ENCODE results near the gene OBSCN.

OBSCN gene

GRCh38 chr1:228415853-228416216 lies 208.0 kb downstream of the OBSCN start:
- Histone ChIP-seq H2AFZ (ENCODE audit: low read depth, low read length) (no peak overlapping the region), H3K9me3 (ENCODE audit: low read length) (peaks cover 12% of the 10 kb centered on the region), H3K27me3 (ENCODE audit: insufficient read depth, low read length) (no peaks in the 10 kb centered on the region), H3K4me3 (ENCODE audit: low read length) (no peak overlapping the region), H3K4me1 (ENCODE audit: insufficient read depth, low read length) (no peaks in the 10 kb centered on the region), H3K36me3 (ENCODE audit: insufficient read depth, low read length) (peaks cover 2% of the 10 kb centered on the region)

GRCh38 chr1:228416217-228416933 lies 208.5 kb downstream of the OBSCN start, which contains the start of gene TRIM17:
Gene TRIM17 (minus strand): TSS chr1:228416861. CDS start chr1:228415072, 1,789 bp downstream.
- Histone ChIP-seq H3K4me1 (ENCODE audit: insufficient read depth, low read length) (no peaks in the 10 kb centered on the region), H3K9me3 (ENCODE audit: low read length) (peaks cover 12% of the 10 kb centered on the region), H3K4me3 (ENCODE audit: low read length) (no peak within 1 kb of the TSS), H3K27me3 (ENCODE audit: insufficient read depth, low read length) (no peaks in the 10 kb centered on the region), H3K36me3 (ENCODE audit: insufficient read depth, low read length) (peaks cover 2% of the 10 kb centered on the region), H2AFZ (ENCODE audit: low read depth, low read length) (no peak within 1 kb of the TSS)

GRCh38 chr1:228417061-228417460 lies 209.2 kb downstream of the OBSCN start:
- peaks cover 12% of the 10 kb centered on the region for H3K9me3 ChIP-seq (ENCODE audit: low read length)
- H3K4me3 ChIP-seq (ENCODE audit: low read length), result no peak overlapping the region
- no peak overlapping the region for H2AFZ ChIP-seq (ENCODE audit: low read depth, low read length)
- H3K27me3 ChIP-seq (ENCODE audit: insufficient read depth, low read length), result no peaks in the 10 kb centered on the region
- H3K4me1 ChIP-seq (ENCODE audit: insufficient read depth, low read length), result no peaks in the 10 kb centered on the region
- H3K36me3 ChIP-seq (ENCODE audit: insufficient read depth, low read length), result peaks cover 2% of the 10 kb centered on the region

- Histone ChIP-seq H2AFZ (ENCODE audit: low read depth, low read length) (no peak overlapping the region), H3K4me3 (ENCODE audit: low read length) (no peak overlapping the region), H3K4me1 (ENCODE audit: insufficient read depth, low read length) (no peaks in the 10 kb centered on the region), H3K27me3 (ENCODE audit: insufficient read depth, low read length) (no peaks in the 10 kb centered on the region), H3K9me3 (ENCODE audit: low read length) (peaks cover 12% of the 10 kb centered on the region), H3K36me3 (ENCODE audit: insufficient read depth, low read length) (peaks cover 2% of the 10 kb centered on the region)
These were observed 209.8 kb downstream of the OBSCN start for GRCh38 chr1:228417483-228418203.

- no peaks in the 10 kb centered on the region for H3K36me3 ChIP-seq (ENCODE audit: insufficient read depth, low read length)
- no peaks in the 10 kb centered on the region for H3K27me3 ChIP-seq (ENCODE audit: insufficient read depth, low read length)
- no peaks in the 10 kb centered on the region for H3K9me3 ChIP-seq (ENCODE audit: low read length)
- H3K4me3 ChIP-seq (ENCODE audit: low read length), result no peak overlapping the region
- no peaks in the 10 kb centered on the region for H3K4me1 ChIP-seq (ENCODE audit: insufficient read depth, low read length)
- H2AFZ ChIP-seq (ENCODE audit: low read depth, low read length), result no peak overlapping the region
These were observed 213.4 kb downstream of the OBSCN start for GRCh38 chr1:228420968-228421826.

GRCh38 chr1:228423404-228424053 lies 215.7 kb downstream of the OBSCN start:
- no peaks in the 10 kb centered on the region for H3K9me3 ChIP-seq (ENCODE audit: low read length)
- H2AFZ ChIP-seq (ENCODE audit: low read depth, low read length), result no peak overlapping the region
- H3K4me1 ChIP-seq (ENCODE audit: insufficient read depth, low read length), result no peaks in the 10 kb centered on the region
- H3K36me3 ChIP-seq (ENCODE audit: insufficient read depth, low read length), result no peaks in the 10 kb centered on the region
- no peaks in the 10 kb centered on the region for H3K27me3 ChIP-seq (ENCODE audit: insufficient read depth, low read length)
- H3K4me3 ChIP-seq (ENCODE audit: low read length), result no peak overlapping the region

- Histone ChIP-seq H3K36me3 (ENCODE audit: insufficient read depth, low read length) (no peaks in the 10 kb centered on the region), H3K4me1 (ENCODE audit: insufficient read depth, low read length) (no peaks in the 10 kb centered on the region), H3K27me3 (ENCODE audit: insufficient read depth, low read length) (no peaks in the 10 kb centered on the region), H3K4me3 (ENCODE audit: low read length) (no peak overlapping the region), H3K9me3 (ENCODE audit: low read length) (no peaks in the 10 kb centered on the region), H2AFZ (ENCODE audit: low read depth, low read length) (no peak overlapping the region)
These were observed 217.1 kb downstream of the OBSCN start for GRCh38 chr1:228424685-228425660.

GRCh38 chr1:228426518-228427175 lies 218.8 kb downstream of the OBSCN start:
- no peak overlapping the region for H2AFZ ChIP-seq (ENCODE audit: low read depth, low read length)
- H3K36me3 ChIP-seq (ENCODE audit: insufficient read depth, low read length), result no peaks in the 10 kb centered on the region
- no peaks in the 10 kb centered on the region for H3K9me3 ChIP-seq (ENCODE audit: low read length)
- peaks cover 2% of the 10 kb centered on the region for H3K4me1 ChIP-seq (ENCODE audit: insufficient read depth, low read length)
- no peak overlapping the region for H3K4me3 ChIP-seq (ENCODE audit: low read length)
- H3K27me3 ChIP-seq (ENCODE audit: insufficient read depth, low read length), result no peaks in the 10 kb centered on the region

- Histone ChIP-seq H3K9me3 (ENCODE audit: low read length) (no peaks in the 10 kb centered on the region), H3K4me3 (ENCODE audit: low read length) (no peak overlapping the region), H3K27me3 (ENCODE audit: insufficient read depth, low read length) (no peaks in the 10 kb centered on the region), H3K4me1 (ENCODE audit: insufficient read depth, low read length) (peaks cover 2% of the 10 kb centered on the region), H3K36me3 (ENCODE audit: insufficient read depth, low read length) (no peaks in the 10 kb centered on the region), H2AFZ (ENCODE audit: low read depth, low read length) (no peak overlapping the region)
These were observed 220.6 kb downstream of the OBSCN start for GRCh38 chr1:228428412-228428811.

Data from neuron (in vitro differentiated cells).